H1 (cell line): ENCODE results near the gene CLCN3. TPM values are rescaled to one million over a fixed set of nuclear protein-coding genes. Genes with fewer than 3 reads are reported as not detected.
"Not testable (repeated sequence)": the region's sequence is repeated elsewhere in the genome, so short reads cannot be mapped to it uniquely, and the experiment has no call there.

Source experiments
- CTCF ChIA-PET: fragments of 300-600 bp; sonication (Branson Sonifier 250); formaldehyde crosslinking; loops from one replicate; lab custom pipeline; 2021; ENCODE audit not compliant: partially characterized antibody; lab: Charles Lee
- POLR2A ChIA-PET: fragments of 300-600 bp; sonication (Branson Sonifier 250); formaldehyde crosslinking; loops from one replicate; lab custom pipeline; 2021; ENCODE audit warnings: inconsistent platforms; ENCODE audit not compliant: partially characterized antibody; lab: Charles Lee
- DNase-seq, 2 experiments: peaks; one replicate each; pipeline versions ENCODE4 v3.0.0 to v3.0.0-alpha.2; 2010 to 2022; ENCODE audit warnings: low spot score in 2 of 2, low read depth in 1 of 2, mixed read lengths in 1 of 2
- FAIRE-seq: peaks from 2 replicates; lab custom pipeline; 2011; peaks lifted over from hg19 to GRCh38; lab: Jason Lieb, UNC
- H2AFZ ChIP-seq: 2 replicates; pipeline ENCODE4 v1.8.1; 2012; ENCODE audit warnings: low read length, inconsistent platforms
- H2AK5ac ChIP-seq: 2 replicates; pipeline ENCODE4 v1.6.1; 2013; ENCODE audit warnings: low read depth, low read length
- H2BK120ac ChIP-seq: replicated peaks from 2 replicates; pipeline ENCODE3; 2013; ENCODE audit warnings: low read depth, low read length, inconsistent platforms
- H2BK12ac ChIP-seq: 2 replicates; pipeline ENCODE4 v1.6.1; 2013; ENCODE audit warnings: low read depth, low read length
- H2BK15ac ChIP-seq: 2 replicates; pipeline ENCODE4 v1.6.1; 2013; ENCODE audit warnings: low read length
- H2BK20ac ChIP-seq: 2 replicates; pipeline ENCODE4 v1.6.1; 2013; ENCODE audit warnings: low read length
- H2BK5ac ChIP-seq: 2 replicates; pipeline ENCODE4 v1.6.1; 2013; ENCODE audit warnings: low read depth, low read length
- H3K14ac ChIP-seq: 2 replicates; pipeline ENCODE4 v1.6.1; 2013; ENCODE audit warnings: inconsistent platforms; ENCODE audit not compliant: insufficient read length
- H3K18ac ChIP-seq: 2 replicates; pipeline ENCODE4 v1.6.1; 2013; ENCODE audit warnings: low read length; ENCODE audit errors: extremely low read depth
- H3K23ac ChIP-seq: 2 replicates; pipeline ENCODE4 v1.6.1; 2013; ENCODE audit warnings: inconsistent platforms; ENCODE audit not compliant: insufficient read length
- H3K23me2 ChIP-seq: 2 replicates; pipeline ENCODE4 v1.6.1; 2013; ENCODE audit warnings: low read depth, low read length
- H3K27ac ChIP-seq: 2 replicates; pipeline ENCODE4 v1.6.1; 2011; ENCODE audit warnings: low read depth, low read length, inconsistent platforms
- H3K27me3 ChIP-seq, 4 experiments: replicated peaks in 1 of 4; 1 replicate in 1 of 4; 2 replicates in 3 of 4; pipeline versions ENCODE4 v1.6.1 to v1.8.1; 2011 to 2013; ENCODE audit warnings: low read length in 3 of 4, mild to moderate bottlenecking in 3 of 4, inconsistent platforms in 2 of 4, mixed read lengths in 2 of 4, moderate library complexity in 1 of 4; ENCODE audit not compliant: control insufficient read depth in 3 of 4, insufficient read depth in 3 of 4; ENCODE audit errors: extremely low read depth in 1 of 4
- H3K36me3 ChIP-seq, 4 experiments: 2 replicates each; pipeline versions ENCODE4 v1.6.1 to v1.8.1; 2011 to 2013; ENCODE audit warnings: mild to moderate bottlenecking in 4 of 4, low read length in 3 of 4, moderate library complexity in 2 of 4, control low read depth in 1 of 4, inconsistent platforms in 1 of 4; ENCODE audit not compliant: insufficient read depth in 4 of 4, control insufficient read depth in 2 of 4
- H3K4ac ChIP-seq: replicated peaks from 2 replicates; pipeline ENCODE3; 2013; ENCODE audit warnings: low read length, low read depth, mixed read lengths, inconsistent platforms; ENCODE audit not compliant: insufficient read length
- H3K4me1 ChIP-seq, 4 experiments: replicated peaks in 1 of 4; 1 replicate in 1 of 4; 2 replicates in 3 of 4; pipeline versions ENCODE4 v1.6.1 to v1.8.1; 2011 to 2013; ENCODE audit warnings: low read length in 3 of 4, inconsistent platforms in 2 of 4, mixed read lengths in 1 of 4; ENCODE audit not compliant: insufficient read depth in 4 of 4, control insufficient read depth in 3 of 4
- H3K4me2 ChIP-seq, 2 experiments: 2 replicates each; pipeline versions ENCODE4 v1.6.1 to v1.8.1; 2011 to 2013; ENCODE audit warnings: low read depth in 2 of 2, low read length in 2 of 2, control low read depth in 1 of 2, inconsistent platforms in 1 of 2, mild to moderate bottlenecking in 1 of 2; ENCODE audit not compliant: insufficient read depth in 1 of 2
- H3K4me3 ChIP-seq, 4 experiments: fragments of 200-600, 300-600 bp in 1 of 4; sonication (generic), shearing (Covaris generic), sonication (Bioruptor Twin) in 1 of 4; 2 replicates each; pipeline versions ENCODE4 v1.5.1 to v1.8.1; 2011 to 2016; ENCODE audit warnings: low read length in 4 of 4, low read depth in 3 of 4, control low read depth in 2 of 4, inconsistent platforms in 2 of 4, mild to moderate bottlenecking in 2 of 4, mixed read lengths in 1 of 4, moderate library complexity in 1 of 4; ENCODE audit not compliant: insufficient read depth in 2 of 4; ENCODE audit errors: extremely low read depth in 1 of 4
- H3K56ac ChIP-seq: replicated peaks from 2 replicates; pipeline ENCODE3; 2013; ENCODE audit warnings: low read depth, mild to moderate bottlenecking, mixed read lengths, low read length, inconsistent platforms; ENCODE audit not compliant: insufficient read length
- H3K79me1 ChIP-seq: 2 replicates; pipeline ENCODE4 v1.6.1; 2013; ENCODE audit warnings: low read depth, low read length, control low read depth
- H3K79me2 ChIP-seq, 2 experiments: 2 replicates each; pipeline versions ENCODE4 v1.6.1 to v1.8.1; 2012 to 2013; ENCODE audit warnings: low read length in 2 of 2, mild to moderate bottlenecking in 2 of 2, inconsistent platforms in 1 of 2; ENCODE audit not compliant: insufficient read depth in 2 of 2, control insufficient read depth in 1 of 2
- H3K9ac ChIP-seq, 4 experiments: replicated peaks in 1 of 4; 1 replicate in 1 of 4; 2 replicates in 3 of 4; pipeline versions ENCODE4 v1.6.1 to v1.8.1; 2011 to 2013; ENCODE audit warnings: low read depth in 3 of 4, low read length in 3 of 4, control low read depth in 2 of 4, mild to moderate bottlenecking in 2 of 4, moderate library complexity in 2 of 4, inconsistent platforms in 1 of 4; ENCODE audit errors: extremely low read depth in 1 of 4
- H3K9me3 ChIP-seq, 2 experiments: 2 replicates each; pipeline versions ENCODE4 v1.6.1 to v1.8.1; 2012 to 2013; ENCODE audit warnings: mild to moderate bottlenecking in 2 of 2, moderate library complexity in 2 of 2, control low read depth in 1 of 2, inconsistent platforms in 1 of 2, low read depth in 1 of 2, low read length in 1 of 2, mixed read lengths in 1 of 2; ENCODE audit not compliant: insufficient read depth in 2 of 2
- H4K20me1 ChIP-seq, 2 experiments: replicated peaks in 1 of 2; 2 replicates each; pipeline versions ENCODE3 to v1.8.1; 2011 to 2013; ENCODE audit warnings: inconsistent platforms in 2 of 2, low read length in 2 of 2, mild to moderate bottlenecking in 1 of 2; ENCODE audit not compliant: insufficient read depth in 2 of 2, control insufficient read depth in 1 of 2
- H4K5ac ChIP-seq: 2 replicates; pipeline ENCODE4 v1.6.1; 2013; ENCODE audit warnings: low read length, low read depth, mixed read lengths, inconsistent platforms; ENCODE audit not compliant: insufficient read length
- H4K8ac ChIP-seq: 2 replicates; pipeline ENCODE4 v1.8.0; 2013; ENCODE audit warnings: mild to moderate bottlenecking, moderate library complexity, low read length, inconsistent platforms; ENCODE audit not compliant: insufficient read depth; ENCODE audit errors: extremely low read depth
- H4K91ac ChIP-seq: replicated peaks from 2 replicates; pipeline ENCODE3; 2013; ENCODE audit warnings: low read length, mixed read lengths, inconsistent platforms; ENCODE audit not compliant: insufficient read length
- WGBS, 2 experiments: shearing (Covaris generic) in 1 of 2; methylation state at CpG; one replicate each; pipeline versions ENCODE4 v1.1.6 to v1.1.7; 2013 to 2015; ENCODE audit warnings: low lambda C conversion rate in 2 of 2, mixed read lengths in 2 of 2, inconsistent platforms in 1 of 2, low coverage in 1 of 2, missing lambda C conversion rate in 1 of 2; ENCODE audit not compliant: insufficient replicate concordance in 2 of 2, insufficient coverage in 1 of 2, insufficient read length in 1 of 2; ENCODE audit errors: extremely low coverage in 1 of 2, missing lambda C conversion rate in 1 of 2; 5-methylcytosine and 5-hydroxymethylcytosine counted together
- polyA plus RNA-seq, 7 experiments: library from polyadenylated mRNA; depleted of rRNA in 3 of 7; stranded (reverse) in 5 of 7; unstranded in 2 of 7; fragments of >200 nt in 5 of 7; fragments of 200-250 nt in 2 of 7; gene quantifications; 1 replicate in 5 of 7; 2 replicates in 1 of 7; 4 replicates in 1 of 7; pipeline versions ENCODE4 v1.2.1 to v1.2.3, GENCODE V29; 2011 to 2013; ENCODE audit warnings: missing spikeins in 2 of 7, mixed read lengths in 2 of 7
- total RNA-seq: library from RNA; stranded (reverse); fragmentation: NEBNext Ultra II Directional; extraction: Animal tissue kit (Norgen Biotek cat#: 25700); gene quantifications from 2 replicates; pipeline ENCODE4 v1.2.1, GENCODE V29; 2021

Gene CLCN3
- total and polyA plus RNA-seq, 2 of the 8 experiments (the other 6 are each of a cell fraction or from before 2014, with no cell fraction given): 8.8 to 32.8 TPM

GRCh38 chr4:169571012-169571411 lies 49.4 kb upstream of the CLCN3 start:
- DNase-seq, H2AFZ ChIP-seq, H3K56ac ChIP-seq, H3K79me2 ChIP-seq, FAIRE-seq, H3K23me2 ChIP-seq, H3K27me3 ChIP-seq, H4K91ac ChIP-seq, H3K4me2 ChIP-seq, H3K18ac ChIP-seq, H3K36me3 ChIP-seq, H2BK12ac ChIP-seq, H3K14ac ChIP-seq, H3K27ac ChIP-seq, H4K5ac ChIP-seq, POLR2A ChIA-PET, H2BK20ac ChIP-seq, H4K20me1 ChIP-seq, H3K23ac ChIP-seq, CTCF ChIA-PET, H3K4ac ChIP-seq, H2AK5ac ChIP-seq, H2BK120ac ChIP-seq, H2BK5ac ChIP-seq, H3K79me1 ChIP-seq, H3K4me3 ChIP-seq, H2BK15ac ChIP-seq, H3K9ac ChIP-seq, H4K8ac ChIP-seq, H3K4me1 ChIP-seq, H3K9me3 ChIP-seq: not testable (repeated sequence)
- 85% methylated on average over 2 of the region's 3 CpGs; no CpG with 5 or more reads in 1 of the 2 experiments for WGBS, 2 experiments
